ENCODE results near the gene GDAP2.
A peak's percentile ranks its signal among the peaks of the same experiment; 100 is the strongest.

The GDAP2 gene

GRCh38 chr1:117836069-117836468 is 93.4 kb downstream of the GDAP2 start:
- DNase-seq: no peak

- no peak for DNase-seq
Measured at GRCh38 chr1:117834416-117834815, 95.0 kb downstream of the GDAP2 start.

GRCh38 chr1:117832453-117832852 is 97.0 kb downstream of the GDAP2 start:
- DNase-seq: no peak

DNA sequence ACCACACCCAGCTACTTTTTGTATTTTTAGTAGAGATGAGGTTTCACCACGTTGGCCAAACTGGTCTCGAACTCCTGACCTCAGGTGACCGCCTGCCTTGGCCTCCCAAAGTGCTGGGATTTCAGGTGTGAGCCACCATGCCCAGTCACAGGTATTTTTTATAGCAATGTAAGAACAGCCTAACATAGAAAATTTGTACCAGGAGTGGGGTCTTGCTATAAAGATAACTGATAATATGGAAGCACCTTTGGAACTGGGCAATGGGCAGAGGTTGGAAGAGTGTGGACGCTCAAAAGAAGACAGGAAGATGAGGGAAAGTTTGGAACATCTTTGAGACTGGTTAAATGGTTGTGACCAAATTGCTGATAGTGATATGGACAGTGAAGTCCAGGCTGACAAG is 99.2 kb downstream of the GDAP2 start:
- no peak for DNase-seq

DNA sequence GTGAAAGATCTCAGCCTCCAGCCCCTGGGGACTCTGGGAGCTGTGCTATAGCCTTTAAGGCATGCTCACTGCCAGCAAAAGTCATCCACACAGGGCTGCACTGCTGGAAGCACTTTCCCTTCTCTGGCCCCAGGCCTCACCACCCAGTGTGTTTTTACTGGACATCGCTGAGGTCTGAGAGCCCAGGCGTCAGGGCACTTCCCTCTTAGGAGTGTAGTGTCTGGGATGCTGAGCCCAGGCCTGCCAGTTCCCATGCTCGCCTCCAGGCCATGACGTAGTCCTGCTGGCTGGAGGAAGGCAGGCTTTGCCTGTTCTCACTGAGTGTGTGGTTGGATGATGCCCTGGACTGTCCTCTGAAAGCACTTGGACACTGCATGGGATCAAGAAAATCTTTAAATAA is 101.2 kb downstream of the GDAP2 start:
- peak; percentile 83 for DNase-seq

GRCh38 chr1:117826540-117827078 is 102.8 kb downstream of the GDAP2 start:
- peak; percentile 95 for DNase-seq

DNA sequence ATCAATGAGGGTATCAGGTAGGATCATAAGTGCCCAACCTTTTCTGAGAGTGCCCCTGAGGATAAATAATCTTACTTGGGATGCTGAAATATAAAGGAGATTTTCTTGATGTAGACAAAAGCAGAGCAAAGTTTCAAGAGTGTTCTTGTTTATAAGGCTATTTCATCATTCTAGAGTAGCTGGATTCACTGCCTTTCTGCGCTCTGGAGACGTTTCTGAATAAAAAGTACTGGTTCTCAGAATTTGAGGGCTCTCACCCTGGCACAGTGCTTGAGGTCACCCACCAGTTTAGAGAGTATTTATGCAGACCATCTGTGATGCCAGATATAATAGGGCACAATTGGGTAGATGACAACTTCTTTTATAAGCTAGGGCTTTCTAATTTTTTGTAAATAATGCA is 103.3 kb downstream of the GDAP2 start:
- DNase-seq: no peak

GRCh38 chr1:117825414-117825813 is 104.0 kb downstream of the GDAP2 start:
- peak; percentile 43 for DNase-seq

DNA sequence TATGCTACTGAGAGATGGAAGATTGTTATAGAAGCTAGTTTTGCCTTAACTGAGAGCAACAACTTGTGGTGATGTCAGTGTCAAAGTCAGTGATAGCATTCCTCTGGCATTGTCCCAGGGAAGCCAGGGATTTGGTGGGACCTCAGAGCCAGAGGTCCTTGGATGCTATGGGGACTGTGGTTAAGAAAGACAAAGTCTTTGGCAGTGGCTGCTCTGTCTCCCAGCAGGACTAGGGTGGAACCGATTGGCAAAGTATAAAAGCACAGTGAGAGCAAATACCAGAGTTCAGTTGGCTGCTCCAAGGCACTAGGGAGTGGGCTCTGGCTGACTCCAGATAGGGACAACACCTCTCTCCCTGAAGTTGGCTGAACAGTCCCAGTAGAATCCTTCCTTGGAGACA is 104.8 kb downstream of the GDAP2 start:
- DNase-seq: peak; percentile 67

- peak; percentile 94 for DNase-seq
Measured at GRCh38 chr1:117821774-117822482, 107.5 kb downstream of the GDAP2 start.

DNA sequence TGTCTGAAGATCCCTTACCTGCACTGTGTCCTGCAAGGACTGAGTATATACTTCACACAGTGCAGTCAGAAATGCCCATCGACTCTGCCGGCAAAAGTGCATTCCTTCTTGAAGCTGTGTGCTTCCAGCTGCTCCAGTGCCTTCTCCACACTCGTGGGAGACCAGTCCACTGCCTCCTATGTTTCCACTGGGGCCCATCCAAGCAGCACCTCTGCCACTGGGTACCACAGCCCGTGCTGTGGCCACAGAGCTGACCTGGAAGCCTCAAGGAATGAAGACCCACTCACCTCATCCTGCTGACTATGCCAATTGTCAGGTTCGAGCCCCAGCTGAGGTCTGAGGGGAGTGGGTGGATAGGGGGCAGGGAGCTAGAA is 108.1 kb downstream of the GDAP2 start:
- DNase-seq: peak; percentile 36

- DNase-seq: peak; percentile 59
Measured at GRCh38 chr1:117820694-117821381, 108.6 kb downstream of the GDAP2 start.

GRCh38 chr1:117820096-117820495 is 109.3 kb downstream of the GDAP2 start:
- DNase-seq: no peak

GRCh38 chr1:117819301-117819700 is 110.1 kb downstream of the GDAP2 start:
- no peak for DNase-seq

DNA sequence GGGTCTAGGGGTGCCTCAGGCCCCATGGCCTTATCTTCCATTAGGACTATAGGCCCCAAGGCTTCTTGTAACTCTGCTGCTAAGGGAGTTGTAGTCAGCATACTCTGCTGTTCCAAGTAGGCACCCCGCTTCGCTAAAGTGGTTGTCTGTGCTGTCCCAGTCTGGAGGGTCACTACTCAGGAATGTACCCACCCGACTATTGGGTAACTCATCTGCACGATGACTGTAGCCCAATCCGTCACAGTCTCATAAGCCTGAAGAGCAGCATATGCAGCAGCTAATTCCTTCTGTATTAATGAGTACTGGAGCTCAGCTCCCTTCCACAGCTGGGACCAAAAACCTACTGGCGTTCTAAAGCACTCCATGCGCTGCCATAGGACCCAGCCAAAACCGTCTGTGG is 111.0 kb downstream of the GDAP2 start:
- peak; percentile 74 for DNase-seq

DNA sequence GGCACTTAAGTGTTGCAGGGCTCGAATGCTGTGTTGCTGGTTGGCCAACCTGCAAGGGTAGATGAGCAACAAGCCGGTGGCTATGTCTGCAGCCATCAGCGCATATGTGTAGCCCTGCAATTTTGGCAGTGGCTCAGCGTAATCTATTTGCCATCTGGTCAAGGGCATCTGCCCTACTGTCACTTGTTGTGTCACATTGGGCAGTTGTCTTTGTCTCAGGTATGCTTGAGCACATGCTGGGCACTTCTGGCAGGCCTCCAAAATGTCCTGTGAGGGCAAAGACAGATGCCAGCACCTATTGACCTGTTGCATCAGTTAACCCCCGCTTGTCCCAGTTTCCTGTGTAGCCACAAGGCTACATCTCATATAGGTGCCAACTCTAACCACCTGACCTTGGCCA is 111.8 kb downstream of the GDAP2 start:
- DNase-seq: no peak

- DNase-seq: no peak
Measured at GRCh38 chr1:117815926-117816325, 113.5 kb downstream of the GDAP2 start.

- DNase-seq: peak; percentile 36
Measured at GRCh38 chr1:117814856-117815797, 114.3 kb downstream of the GDAP2 start.

Measured in EL (cell line).